ENCODE data around the gene HSD17B12.

GRCh38 chr11:43898574-43898973 is 218.0 kb downstream of the HSD17B12 start:
- TF ChIP-seq, protein P1, sequence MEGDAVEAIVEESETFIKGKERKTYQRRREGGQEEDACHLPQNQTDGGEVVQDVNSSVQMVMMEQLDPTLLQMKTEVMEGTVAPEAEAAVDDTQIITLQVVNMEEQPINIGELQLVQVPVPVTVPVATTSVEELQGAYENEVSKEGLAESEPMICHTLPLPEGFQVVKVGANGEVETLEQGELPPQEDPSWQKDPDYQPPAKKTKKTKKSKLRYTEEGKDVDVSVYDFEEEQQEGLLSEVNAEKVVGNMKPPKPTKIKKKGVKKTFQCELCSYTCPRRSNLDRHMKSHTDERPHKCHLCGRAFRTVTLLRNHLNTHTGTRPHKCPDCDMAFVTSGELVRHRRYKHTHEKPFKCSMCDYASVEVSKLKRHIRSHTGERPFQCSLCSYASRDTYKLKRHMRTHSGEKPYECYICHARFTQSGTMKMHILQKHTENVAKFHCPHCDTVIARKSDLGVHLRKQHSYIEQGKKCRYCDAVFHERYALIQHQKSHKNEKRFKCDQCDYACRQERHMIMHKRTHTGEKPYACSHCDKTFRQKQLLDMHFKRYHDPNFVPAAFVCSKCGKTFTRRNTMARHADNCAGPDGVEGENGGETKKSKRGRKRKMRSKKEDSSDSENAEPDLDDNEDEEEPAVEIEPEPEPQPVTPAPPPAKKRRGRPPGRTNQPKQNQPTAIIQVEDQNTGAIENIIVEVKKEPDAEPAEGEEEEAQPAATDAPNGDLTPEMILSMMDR (IDR thresholded peaks at IDR 0.05; ENCODE audit: poor library complexity): no peak
- no peak for TF ChIP-seq EZH2 (IDR thresholded peaks at IDR 0.05; ENCODE audit: borderline replicate concordance)
